Measurements from ENCODE around the gene URB1.
A peak's percentile ranks its signal among the peaks of the same experiment; 100 is the strongest.
"Not testable (repeated sequence)": the region's sequence is repeated elsewhere in the genome, so short reads cannot be mapped to it uniquely, and the experiment has no call there.

Gene URB1

DNA sequence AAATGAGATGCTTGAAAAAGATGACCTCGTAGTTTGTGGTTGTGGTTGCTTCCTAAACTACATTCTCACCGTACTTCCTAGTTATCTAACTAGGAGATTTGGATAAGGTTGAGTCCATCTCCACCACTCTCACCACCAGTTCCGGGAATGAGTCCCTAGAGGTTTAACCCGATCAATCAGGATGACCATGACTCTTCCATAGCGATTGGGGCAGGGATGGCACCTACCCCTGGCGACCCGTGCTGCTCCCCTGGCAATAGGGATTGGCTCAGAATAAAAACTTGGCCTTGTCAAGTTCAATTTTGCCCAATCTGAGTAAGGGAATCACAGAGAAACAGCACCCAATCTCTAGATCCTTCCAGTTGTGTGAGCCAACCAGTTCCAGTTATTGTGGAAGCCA, 111.3 kb downstream of the URB1 start:
- no peak for DNase-seq

DNA sequence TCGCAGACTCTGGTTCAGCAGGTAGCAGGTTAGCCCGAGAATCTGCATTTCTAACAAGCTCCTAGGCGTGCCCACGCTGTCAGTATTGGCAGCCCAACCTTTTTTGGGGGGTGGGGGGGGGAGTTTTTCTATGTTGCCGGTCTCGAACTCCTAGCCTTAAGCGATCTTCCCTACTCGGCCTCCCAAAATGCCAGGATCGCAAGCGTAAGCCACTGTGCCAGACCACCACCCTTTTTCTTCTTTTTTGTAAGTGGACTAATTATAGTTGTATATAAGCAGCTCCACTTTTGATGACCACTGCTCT, 113.5 kb downstream of the URB1 start:
- no peak for DNase-seq

DNA sequence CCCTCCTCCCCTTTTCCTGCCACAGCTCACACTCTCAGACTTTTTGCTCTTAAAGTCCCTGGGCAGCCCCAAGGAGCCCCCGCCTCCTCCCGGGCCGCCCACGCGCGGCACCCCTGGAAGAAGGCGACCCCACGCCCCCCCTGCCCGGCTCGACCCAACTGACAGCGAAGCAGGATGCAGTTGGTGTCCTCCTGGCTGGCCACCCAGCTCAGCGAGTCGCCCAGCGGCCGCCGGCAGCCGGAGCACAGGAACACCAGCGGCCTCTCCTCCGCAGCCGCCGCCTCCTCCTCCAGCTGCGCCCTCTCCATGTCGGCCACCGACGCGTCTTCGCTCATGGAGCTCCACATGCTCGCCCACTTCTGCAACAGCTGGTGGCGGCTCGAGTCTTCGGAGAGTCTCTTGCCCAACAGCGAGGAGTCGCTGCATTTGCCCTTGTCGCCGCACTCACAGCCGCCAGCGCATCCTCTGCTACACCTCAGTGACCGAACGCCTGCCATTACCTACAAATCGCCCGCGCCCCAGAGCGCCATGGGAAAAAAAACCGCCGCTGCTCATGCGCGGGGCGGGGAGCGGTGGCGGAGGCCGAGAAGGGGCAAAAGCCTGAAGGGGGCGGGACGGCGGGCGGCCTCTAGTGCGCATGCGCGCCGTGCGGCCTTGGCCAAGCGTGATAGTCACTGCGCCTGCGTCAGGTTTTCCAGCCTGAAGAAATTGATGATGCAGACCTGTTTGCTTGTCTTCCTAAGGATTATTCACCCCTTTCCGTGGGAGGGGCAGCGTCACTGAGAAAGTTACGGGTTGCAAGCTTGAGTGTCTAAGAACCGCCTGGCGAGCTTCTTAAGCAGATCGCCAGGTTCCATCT, 114.1 kb downstream of the URB1 start, which contains the start of gene MIS18A:
Gene MIS18A (minus strand): TSS at position 532 of the 859 bp plus-strand sequence. CDS start 35 bp downstream, at position 497.
- peak; percentile 97 for DNase-seq

DNA sequence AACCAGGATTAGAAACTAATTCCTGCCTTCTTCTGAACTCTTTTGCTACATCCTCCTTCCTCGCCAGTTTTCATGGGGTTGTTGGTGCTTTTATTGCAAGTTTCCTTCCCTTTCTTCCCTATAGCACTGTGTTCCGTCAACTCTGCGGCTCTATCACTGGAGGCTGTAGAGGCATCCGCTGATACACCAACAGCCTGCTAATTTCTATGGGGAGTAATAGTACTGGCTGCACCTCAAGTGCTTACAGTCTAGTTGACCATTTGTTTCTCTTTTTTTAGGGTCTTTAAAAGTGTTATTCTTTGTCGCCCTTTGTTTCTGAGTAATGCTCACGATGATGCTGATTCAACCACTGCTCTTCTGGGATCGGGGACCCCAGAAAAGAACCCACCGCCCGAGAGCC, 114.7 kb downstream of the URB1 start:
- no peak for DNase-seq

DNA sequence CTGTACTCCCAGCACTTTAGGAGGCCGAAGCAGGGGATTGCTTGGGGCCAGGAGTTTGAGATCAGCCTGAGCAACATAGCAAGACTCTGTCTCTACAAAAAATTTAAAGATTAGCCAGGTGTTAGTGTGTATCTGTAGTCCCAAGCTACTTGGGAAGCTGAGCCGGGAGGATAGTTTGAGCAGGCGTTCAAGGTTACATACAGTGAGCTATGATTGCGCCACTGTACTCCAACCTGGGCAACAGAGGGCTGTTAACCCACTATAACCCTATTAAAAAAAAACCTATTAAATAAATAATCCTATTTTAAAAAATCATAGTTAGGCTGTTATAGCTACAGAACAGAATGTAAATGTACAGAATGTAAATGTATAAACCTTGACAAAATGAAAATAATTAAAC, 116.1 kb downstream of the URB1 start:
- DNase-seq, result no peak

DNA sequence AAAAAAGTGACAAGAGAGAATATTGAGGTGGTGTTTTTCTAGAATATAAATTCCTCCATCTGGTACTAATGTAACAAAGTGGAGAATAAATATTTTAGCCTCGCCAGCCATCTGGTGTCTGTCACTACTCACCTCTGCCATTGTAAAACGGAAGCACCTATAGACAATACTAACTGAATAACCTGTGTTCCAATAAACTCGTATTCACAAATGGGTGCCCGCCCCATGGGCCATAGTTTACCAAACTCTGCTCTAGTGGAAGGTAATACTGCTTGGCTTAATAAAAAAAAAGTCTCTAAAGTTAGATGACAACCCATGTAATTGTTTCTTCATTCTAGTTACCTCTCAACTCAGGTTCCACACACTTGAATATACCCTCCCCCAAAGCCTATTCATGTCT, 122.1 kb downstream of the URB1 start:
- DNase-seq, result peak; percentile 12

DNA sequence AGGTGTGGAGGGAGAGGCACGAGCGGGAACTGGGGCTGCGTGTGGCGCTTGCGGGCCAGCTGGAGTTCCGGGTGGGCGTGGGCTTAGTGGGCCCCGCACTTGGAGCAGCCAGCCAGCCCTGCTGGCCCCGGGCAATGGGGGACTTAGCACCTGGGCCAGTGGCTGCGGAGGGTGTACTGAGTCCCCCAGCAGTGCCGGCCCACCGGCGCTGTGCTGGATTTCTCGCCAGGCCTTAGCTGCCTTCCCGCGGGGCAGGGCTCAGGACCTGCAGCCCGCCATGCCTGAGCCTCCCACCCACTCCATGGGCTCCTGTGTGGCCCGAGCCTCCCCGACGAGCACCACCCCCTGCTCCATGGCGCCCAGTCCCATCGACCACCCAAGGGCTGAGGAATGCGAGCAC, 127.5 kb downstream of the URB1 start:
- not testable (repeated sequence) for DNase-seq

DNA sequence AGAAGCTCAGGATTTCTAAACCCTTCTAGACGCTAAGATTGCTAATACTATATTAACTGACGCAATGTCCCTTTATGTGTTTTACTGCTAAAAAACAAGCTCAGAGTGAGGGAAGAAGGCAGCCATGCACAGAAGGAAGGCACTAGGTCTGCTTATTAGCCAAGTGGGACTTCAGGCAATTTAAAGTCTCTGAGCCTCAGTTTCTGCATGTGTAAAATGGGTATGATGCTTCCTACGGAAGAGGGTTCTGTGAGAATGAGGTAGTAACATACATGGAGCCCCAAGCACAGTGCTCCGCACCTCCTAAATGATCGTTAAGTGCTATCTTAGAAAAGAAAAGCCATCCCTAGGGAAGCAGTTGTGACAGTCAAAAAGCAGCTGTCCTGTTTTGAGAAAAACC, 130.9 kb downstream of the URB1 start:
- no peak for DNase-seq

All from NCI-H1694 (cell line).